Neuronal stem cell (in vitro differentiated cells): ENCODE measurements around the gene TM7SF2.

Experiments used
- DNase-seq: peaks from one replicate; pipeline ENCODE4 v3.0.0-alpha.2; 2013; ENCODE audit warnings: low spot score
- H2AFZ ChIP-seq: one replicate; pipeline ENCODE4 v1.6.1; 2013; ENCODE audit warnings: mild to moderate bottlenecking, low read length, inconsistent platforms
- H2AK5ac ChIP-seq: 2 replicates; pipeline ENCODE4 v1.6.1; 2013; ENCODE audit warnings: low read depth, mild to moderate bottlenecking, inconsistent platforms, low read length, moderate library complexity, mixed read lengths
- H2BK120ac ChIP-seq: 2 replicates; pipeline ENCODE4 v1.6.1; 2013; ENCODE audit warnings: low read depth, mild to moderate bottlenecking, inconsistent platforms, low read length, moderate library complexity, mixed read lengths
- H2BK12ac ChIP-seq: one replicate; pipeline ENCODE4 v1.6.1; 2013; ENCODE audit warnings: low read length, inconsistent platforms
- H2BK15ac ChIP-seq: 2 replicates; pipeline ENCODE4 v1.6.1; 2013; ENCODE audit warnings: mild to moderate bottlenecking, low read length, inconsistent platforms, mixed read lengths
- H2BK5ac ChIP-seq: one replicate; pipeline ENCODE4 v1.6.1; 2013; ENCODE audit warnings: inconsistent platforms, mild to moderate bottlenecking, low read length, moderate library complexity
- H3K14ac ChIP-seq: one replicate; pipeline ENCODE4 v1.6.1; 2013; ENCODE audit warnings: low read length, inconsistent platforms
- H3K18ac ChIP-seq: 2 replicates; pipeline ENCODE4 v1.6.1; 2013; ENCODE audit warnings: low read length, inconsistent platforms
- H3K23ac ChIP-seq: 2 replicates; pipeline ENCODE4 v1.6.1; 2013; ENCODE audit warnings: low read depth, mild to moderate bottlenecking, mixed read lengths, low read length, inconsistent platforms; ENCODE audit not compliant: poor library complexity
- H3K27ac ChIP-seq: replicated peaks from 3 replicates; pipeline ENCODE4 v1.5.1; 2013; ENCODE audit warnings: low read length, inconsistent platforms
- H3K27me3 ChIP-seq, 3 experiments: 2 replicates each; pipeline ENCODE4 v1.6.1; 2013; ENCODE audit warnings: low read length in 3 of 3, mild to moderate bottlenecking in 2 of 3, inconsistent platforms in 1 of 3, low read depth in 1 of 3, mixed read lengths in 1 of 3, moderate library complexity in 1 of 3; ENCODE audit not compliant: control insufficient read depth in 3 of 3, insufficient read depth in 3 of 3
- H3K36me3 ChIP-seq, 2 donors: replicated peaks in 1 of 2; 2 replicates each; pipeline ENCODE4 v1.6.1; 2013; ENCODE audit warnings: low read length in 2 of 2; ENCODE audit not compliant: control insufficient read depth in 2 of 2, insufficient read depth in 2 of 2
- H3K4ac ChIP-seq: 2 replicates; pipeline ENCODE4 v1.6.1; 2013; ENCODE audit warnings: inconsistent platforms, mild to moderate bottlenecking, low read length, moderate library complexity
- H3K4me1 ChIP-seq, 2 donors: 1 replicate in 1 of 2; 2 replicates in 1 of 2; pipeline ENCODE4 v1.6.1; 2013; ENCODE audit warnings: low read length in 2 of 2, low read depth in 1 of 2; ENCODE audit not compliant: control insufficient read depth in 2 of 2, insufficient read depth in 1 of 2
- H3K4me2 ChIP-seq: one replicate; pipeline ENCODE4 v1.6.1; 2013; ENCODE audit warnings: mild to moderate bottlenecking, low read length, inconsistent platforms; ENCODE audit not compliant: insufficient read depth, poor library complexity, severe bottlenecking
- H3K4me3 ChIP-seq, 2 donors: 2 replicates each; pipeline ENCODE4 v1.5.1; 2013; ENCODE audit warnings: low read length in 2 of 2, mild to moderate bottlenecking in 2 of 2, inconsistent platforms in 1 of 2, moderate library complexity in 1 of 2
- H3K79me1 ChIP-seq: one replicate; pipeline ENCODE4 v1.6.1; 2013; ENCODE audit warnings: low read depth, mild to moderate bottlenecking, inconsistent platforms, low read length, moderate library complexity
- H3K9ac ChIP-seq: one replicate; pipeline ENCODE4 v1.6.1; 2013; ENCODE audit warnings: mild to moderate bottlenecking, low read depth, low read length, inconsistent platforms; ENCODE audit not compliant: poor library complexity
- H3K9me3 ChIP-seq, 2 donors: replicated peaks in 1 of 2; 2 replicates each; pipeline versions ENCODE3 to v1.6.1; 2013; ENCODE audit warnings: low read length in 2 of 2, mild to moderate bottlenecking in 2 of 2, inconsistent platforms in 1 of 2, low read depth in 1 of 2, mixed read lengths in 1 of 2, moderate library complexity in 1 of 2; ENCODE audit not compliant: control insufficient read depth in 2 of 2, insufficient read depth in 1 of 2
- H4K8ac ChIP-seq: one replicate; pipeline ENCODE4 v1.6.1; 2013; ENCODE audit warnings: low read depth, mild to moderate bottlenecking, inconsistent platforms, low read length, moderate library complexity
- H4K91ac ChIP-seq: one replicate; pipeline ENCODE4 v1.6.1; 2013; ENCODE audit warnings: low read length, low read depth, mild to moderate bottlenecking, inconsistent platforms; ENCODE audit not compliant: poor library complexity
- WGBS, 2 donors: extraction: QIAGEN DNeasy Blood & Tissue Kit; methylation state at CpG; one replicate each; pipeline ENCODE4 v1.1.7; 2013; ENCODE audit warnings: missing lambda C conversion rate in 2 of 2, mixed read lengths in 1 of 2; ENCODE audit not compliant: insufficient read length in 2 of 2, insufficient replicate concordance in 1 of 2; ENCODE audit errors: extremely low coverage in 2 of 2; 5-methylcytosine and 5-hydroxymethylcytosine counted together

The TM7SF2 gene

DNA sequence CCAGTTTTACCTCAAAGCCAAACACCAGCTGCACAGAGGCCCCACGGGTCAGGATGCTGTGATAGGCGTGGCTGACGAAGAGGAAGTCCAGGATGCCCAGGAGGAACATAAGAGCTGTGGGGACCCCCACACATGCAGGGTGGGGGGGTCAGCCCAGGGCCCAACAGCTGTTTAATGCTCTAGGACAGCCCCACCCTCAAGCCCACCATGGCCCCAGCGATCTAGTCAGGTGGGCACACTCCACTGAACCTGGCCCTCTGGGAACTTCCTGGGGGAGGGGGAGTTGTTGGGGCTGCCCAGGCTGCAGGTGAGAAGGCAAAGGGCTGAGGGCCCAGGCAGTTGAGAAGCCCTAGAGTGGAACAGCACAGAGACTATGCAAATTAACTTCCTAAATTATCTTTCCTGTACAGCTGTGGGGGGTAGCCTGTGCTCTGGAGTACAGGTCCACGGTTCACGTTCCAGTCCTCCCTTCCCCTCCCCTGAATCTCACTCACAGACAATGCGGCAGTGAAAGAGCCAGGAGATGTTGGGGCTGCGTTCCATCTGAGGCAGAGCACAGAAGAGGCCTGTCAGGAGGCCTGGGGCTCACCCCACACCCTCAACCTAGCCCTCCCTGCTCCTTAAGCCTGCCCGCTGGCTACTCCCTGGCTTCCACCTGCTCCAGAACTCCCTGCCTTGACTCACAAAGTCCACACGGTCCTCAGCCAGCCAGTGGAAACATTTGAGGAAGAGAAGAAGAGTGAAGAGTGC lies 20.7 kb downstream of the TM7SF2 start:
- Histone ChIP-seq H3K9me3 (no peaks in the 10 kb centered on the region), H3K79me1 (peaks cover 18% of the 10 kb centered on the region), H4K8ac (no peak overlapping the region), H3K4ac (no peak overlapping the region), H3K4me1 (peaks cover 9 to 13% of the 10 kb centered on the region in 2 donors), H2BK15ac (no peak overlapping the region), H2BK120ac (no peak overlapping the region), H3K36me3 (peaks cover 49 to 53% of the 10 kb centered on the region in 2 donors), H3K9ac (peak overlapping the region; percentile 12), H3K4me3 (peak overlapping the region in 1 of 2 donors; percentile 79), H4K91ac (no peak overlapping the region), H2AK5ac (no peak overlapping the region), H3K27me3 (no peaks in the 10 kb centered on the region), H2AFZ (no peak overlapping the region), H2BK5ac (no peak overlapping the region), H2BK12ac (no peak overlapping the region), H3K23ac (peak overlapping the region; percentile 60), H3K18ac (no peak overlapping the region), H3K14ac (no peak overlapping the region), H3K4me2 (no peak overlapping the region), H3K27ac (no peak overlapping the region)
- no CpG with 5 or more reads among the region's 10 CpGs for WGBS, 2 donors
- no peak for DNase-seq

DNA sequence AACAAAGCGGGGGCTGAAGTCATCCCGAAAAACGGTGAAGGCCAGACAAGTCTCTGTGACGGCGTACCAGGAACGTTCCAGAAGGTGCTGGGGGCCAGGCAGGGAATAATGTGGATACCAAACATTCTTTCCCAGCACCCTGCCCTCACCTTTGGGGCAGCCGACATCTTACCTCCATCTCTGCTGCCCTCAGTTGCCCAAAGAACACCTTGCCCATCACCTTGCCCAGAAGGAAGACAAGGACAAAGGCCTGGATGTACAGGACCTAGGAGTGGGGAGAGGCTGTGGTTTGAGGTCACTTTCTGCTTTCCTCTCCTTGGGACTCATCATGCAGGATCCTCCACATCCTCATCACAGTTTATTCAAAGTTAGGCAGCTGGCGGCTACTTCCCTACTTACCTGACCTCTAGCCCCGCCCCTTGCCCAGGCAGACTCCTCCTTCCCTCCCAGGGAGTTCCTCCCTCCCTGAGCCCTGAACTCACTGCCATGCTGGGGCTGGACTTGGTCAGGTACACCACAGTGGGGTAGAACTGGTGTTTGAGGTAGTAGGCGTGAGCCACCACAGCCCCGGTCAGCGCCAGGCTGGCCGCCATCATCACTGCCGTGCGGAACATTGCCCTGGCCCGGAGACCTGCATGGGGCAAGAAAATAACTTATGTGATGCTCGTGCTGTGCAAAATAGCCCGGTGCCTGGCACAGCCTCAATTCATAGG lies 21.5 kb downstream of the TM7SF2 start:
- Histone ChIP-seq H3K27ac (no peak overlapping the region), H3K18ac (no peak overlapping the region)
- DNase-seq: no peak

DNA sequence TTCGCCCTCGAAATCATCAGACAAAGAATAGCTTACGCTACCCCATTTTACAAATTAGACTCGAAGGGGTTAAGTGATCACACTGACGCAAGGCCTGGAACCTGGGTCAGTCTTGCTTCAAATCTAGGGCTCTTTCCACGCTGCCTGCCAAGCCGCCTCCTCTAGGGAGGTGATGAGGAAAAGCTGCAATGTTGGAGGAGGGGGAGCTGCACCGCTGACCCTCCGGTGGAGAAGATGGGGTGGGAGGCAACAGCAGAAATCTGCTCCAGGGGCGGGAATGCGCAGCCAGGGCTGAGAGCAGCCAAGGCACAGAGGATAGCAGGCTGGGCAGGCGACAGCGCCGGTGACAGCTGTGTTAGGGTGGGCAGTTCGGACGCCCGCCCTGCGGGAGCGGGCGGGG lies 22.1 kb downstream of the TM7SF2 start:
- no peak for DNase-seq

More for the DNA sequence above, 21.5 kb downstream of the TM7SF2 start:
- peak overlapping the region; percentile 27 to 79 for H3K4me3 ChIP-seq
- H3K23ac ChIP-seq: peak overlapping the region; percentile 83
- no peak overlapping the region for H2AFZ ChIP-seq
- no peak overlapping the region for H4K8ac ChIP-seq
- H3K27me3 ChIP-seq: no peaks in the 10 kb centered on the region
- WGBS, 2 donors: no CpG with 5 or more reads among the region's 18 CpGs
- peak overlapping the region; percentile 27 for H2BK15ac ChIP-seq
- no peak overlapping the region for H2BK5ac ChIP-seq
- peaks cover 9 to 13% of the 10 kb centered on the region in 2 donors for H3K4me1 ChIP-seq
- peak overlapping the region; percentile 95 for H3K4me2 ChIP-seq
- H2BK120ac ChIP-seq: no peak overlapping the region
- no peak overlapping the region for H3K14ac ChIP-seq
- peak overlapping the region; percentile 89 for H3K9ac ChIP-seq
- H2AK5ac ChIP-seq: no peak overlapping the region
- no peak overlapping the region for H2BK12ac ChIP-seq
- H4K91ac ChIP-seq: no peak overlapping the region
- H3K9me3 ChIP-seq: no peaks in the 10 kb centered on the region
- no peak overlapping the region for H3K4ac ChIP-seq
- H3K36me3 ChIP-seq: peaks cover 43 to 46% of the 10 kb centered on the region in 2 donors
- peaks cover 18% of the 10 kb centered on the region for H3K79me1 ChIP-seq

More for the DNA sequence above, 22.1 kb downstream of the TM7SF2 start:
- Histone ChIP-seq H2BK15ac (peak overlapping the region; percentile 27), H2BK5ac (no peak overlapping the region), H3K27me3 (no peaks in the 10 kb centered on the region), H3K18ac (peak overlapping the region; percentile 21), H3K9ac (peak overlapping the region; percentile 89), H3K9me3 (no peaks in the 10 kb centered on the region), H4K8ac (no peak overlapping the region), H3K4ac (no peak overlapping the region), H2AK5ac (peak overlapping the region; percentile 63), H3K23ac (peak overlapping the region; percentile 58), H3K4me3 (peak overlapping the region; percentile 79 to 94), H3K14ac (peak overlapping the region; percentile 86), H3K4me2 (peak overlapping the region; percentile 95), H3K4me1 (peaks cover 9 to 13% of the 10 kb centered on the region in 2 donors), H3K79me1 (peaks cover 18% of the 10 kb centered on the region), H2BK12ac (no peak overlapping the region), H3K27ac (no peak overlapping the region), H3K36me3 (peaks cover 38 to 40% of the 10 kb centered on the region in 2 donors), H2BK120ac (no peak overlapping the region), H2AFZ (peak overlapping the region; percentile 95), H4K91ac (no peak overlapping the region)
- no CpG with 5 or more reads among the region's 20 CpGs for WGBS, 2 donors
